ENCODE results near the gene DLX2. TPM values are rescaled to one million over a fixed set of nuclear protein-coding genes. Genes with fewer than 3 reads are reported as not detected.
A peak's percentile ranks its signal among the peaks of the same experiment; 100 is the strongest.

The DLX2 gene
- polyA plus RNA-seq, 3 donors: 0.08 TPM; not detected in 2

GRCh38 chr2:172113617-172114016 lies 10.9 kb upstream of the DLX2 start:
- Histone ChIP-seq H3K36me3 (replicated peaks in 1 of 2; ENCODE audit: control insufficient read depth in 1 of 2, insufficient read depth in 2 of 2, low read length in 2 of 2) (no peaks in the 10 kb centered on the region), H3K9me3 (replicated peaks in 1 of 2; ENCODE audit: control insufficient read depth in 1 of 2, insufficient read depth in 1 of 2, low read length in 2 of 2) (peaks cover 0 to 6% of the 10 kb centered on the region in 2 donors), H3K79me2 (ENCODE audit: insufficient read depth, low read length) (no peaks in the 10 kb centered on the region), H3K9ac (ENCODE audit: insufficient read depth, low read length, poor library complexity, severe bottlenecking) (no peak overlapping the region), H3K4me2 (replicated peaks; ENCODE audit: extremely low read depth, low read length, poor library complexity, severe bottlenecking) (no peak overlapping the region), H3K4me3 (replicated peaks in 1 of 3; ENCODE audit: low read depth in 2 of 3, low read length in 3 of 3) (no peak overlapping the region), H2AFZ (ENCODE audit: insufficient read depth, low read depth, low read length, poor library complexity, severe bottlenecking) (no peak overlapping the region), H4K20me1 (ENCODE audit: insufficient read depth, low read length) (no peaks in the 10 kb centered on the region), H3K27me3 (ENCODE audit: control insufficient read depth in 2 of 2, insufficient read depth in 2 of 2, low read length in 2 of 2) (peaks cover 17 to 35% of the 10 kb centered on the region in 2 donors), H3K27ac (ENCODE audit: low read depth in 1 of 2, low read length in 2 of 2) (no peak overlapping the region), H3K4me1 (ENCODE audit: control insufficient read depth in 1 of 2, insufficient read depth in 2 of 2, low read length in 2 of 2) (peaks cover 10% of the 10 kb centered on the region in 2 donors)
- Mint-ChIP-seq H3K27ac (no peak overlapping the region), H3K36me3 (peaks cover 0 to 6% of the 10 kb centered on the region in 2 donors), H3K4me3 (peak overlapping the region in 1 of 2 donors; percentile 31), H3K27me3 (ENCODE audit: low read depth in 3 of 3) (peaks cover 20 to 42% (median 32%) of the 10 kb centered on the region in 3 donors), H3K4me1 (peaks cover 14% of the 10 kb centered on the region), H3K9me3 (peaks cover 0 to 8% (median 5%) of the 10 kb centered on the region in 7 donors)
- no peak for DNase-seq
- WGBS (ENCODE audit: insufficient coverage): no CpG with 5 or more reads among the region's 2 CpGs
- intact Hi-C loops (cut with micrococcal nuclease): no loop called here
- TF ChIP-seq CTCF (IDR thresholded peaks at IDR 0.05): no peak

GRCh38 chr2:172109988-172110811 lies 7.5 kb upstream of the DLX2 start:
- TF ChIP-seq CTCF (IDR thresholded peaks at IDR 0.05): no peak
- peaks cover 42% of the 10 kb centered on the region for H3K4me1 Mint-ChIP-seq
- Histone ChIP-seq H3K9ac (ENCODE audit: insufficient read depth, low read length, poor library complexity, severe bottlenecking) (no peak overlapping the region), H3K9me3 (replicated peaks in 1 of 2; ENCODE audit: control insufficient read depth in 1 of 2, insufficient read depth in 1 of 2, low read length in 2 of 2) (peaks cover 7 to 30% of the 10 kb centered on the region in 2 donors), H3K27ac (ENCODE audit: low read depth in 1 of 2, low read length in 2 of 2) (no peak overlapping the region), H3K4me1 (ENCODE audit: control insufficient read depth in 1 of 2, insufficient read depth in 2 of 2, low read length in 2 of 2) (peaks cover 35 to 37% of the 10 kb centered on the region in 2 donors), H3K79me2 (ENCODE audit: insufficient read depth, low read length) (no peaks in the 10 kb centered on the region), H2AFZ (ENCODE audit: insufficient read depth, low read depth, low read length, poor library complexity, severe bottlenecking) (peak overlapping the region; percentile 54), H3K4me3 (replicated peaks in 1 of 3; ENCODE audit: low read depth in 2 of 3, low read length in 3 of 3) (peak overlapping the region in 1 of 3 experiments; percentile 39), H4K20me1 (ENCODE audit: insufficient read depth, low read length) (no peaks in the 10 kb centered on the region), H3K27me3 (ENCODE audit: control insufficient read depth in 2 of 2, insufficient read depth in 2 of 2, low read length in 2 of 2) (peaks cover 47 to 70% of the 10 kb centered on the region in 2 donors), H3K36me3 (replicated peaks in 1 of 2; ENCODE audit: control insufficient read depth in 1 of 2, insufficient read depth in 2 of 2, low read length in 2 of 2) (no peaks in the 10 kb centered on the region), H3K4me2 (replicated peaks; ENCODE audit: extremely low read depth, low read length, poor library complexity, severe bottlenecking) (peak overlapping the region; percentile 52)
- 24% methylated on average over 24 of the region's 31 CpGs for WGBS (ENCODE audit: insufficient coverage)
- H3K4me3 Mint-ChIP-seq: peak overlapping the region; percentile 56 to 87
- intact Hi-C loops (cut with micrococcal nuclease): loop anchor here (5.0 to 10.0 kb wide), 2 partner anchors 408 to 535 kb away; no protein-coding TSS in a partner anchor
- peak overlapping the region in 1 of 7 donors; percentile 32 for H3K27ac Mint-ChIP-seq
- peaks cover 9 to 11% of the 10 kb centered on the region in 2 donors for H3K36me3 Mint-ChIP-seq
- DNase-seq: peak in 1 of 3 donors; percentile 23
- H3K9me3 Mint-ChIP-seq: peaks cover 0 to 28% (median 17%) of the 10 kb centered on the region in 7 donors
- H3K27me3 Mint-ChIP-seq (ENCODE audit: low read depth in 3 of 3): peaks cover 54 to 76% (median 63%) of the 10 kb centered on the region in 3 donors
